ENCODE results near the gene ENOX1. TPM values are rescaled to one million over a fixed set of nuclear protein-coding genes. Genes with fewer than 3 reads are reported as not detected.

The ENOX1 gene
- total RNA-seq, 1 experiment from 2014 or later = 0.95 TPM

GRCh38 chr13:43343645-43344044, 443.1 kb downstream of the ENOX1 start:
- no peak for DNase-seq
- POLR2A ChIA-PET (ENCODE audit: unreplicated experiment) = no interaction called here
- BruUV-seq (replicated peaks) = no TSS peak

GRCh38 chr13:43339805-43340550, 446.8 kb downstream of the ENOX1 start:
- Histone ChIP-seq H3K9me2 (replicated peaks; ENCODE audit: low read length) (no peaks in the 10 kb centered on the region), H3K79me2 (ENCODE audit: low read length) (no peaks in the 10 kb centered on the region), H3K27me3 (ENCODE audit: low read length) (no peaks in the 10 kb centered on the region), H3K4me1 (ENCODE audit: insufficient read depth, low read length) (no peaks in the 10 kb centered on the region), H3F3A (ENCODE audit: low read length, unreplicated experiment) (no peaks in the 10 kb centered on the region), H4K20me1 (ENCODE audit: low read length) (no peaks in the 10 kb centered on the region), H3K4me2 (ENCODE audit: low read length) (no peak overlapping the region), H3K9me3 (ENCODE audit: low read length) (no peaks in the 10 kb centered on the region), H3K27ac (ENCODE audit: low read length) (no peak overlapping the region), H3K36me3 (ENCODE audit: low read depth, low read length) (no peaks in the 10 kb centered on the region), H3K9ac (ENCODE audit: low read length) (no peak overlapping the region), H2AFZ (ENCODE audit: low read length) (no peak overlapping the region), H3K4me3 (ENCODE audit: low read length) (no peak overlapping the region)
- TF ChIP-seq CTCF (conservative IDR thresholded peaks at IDR 0.05; ENCODE audit: low read depth, low read length) = no peak
- no peak for TF ChIP-seq EZH2 (IDR thresholded peaks at IDR 0.05; ENCODE audit: low read length, unreplicated experiment)
- TF ChIP-seq EZH2phosphoT487 (IDR thresholded peaks at IDR 0.05; ENCODE audit: borderline replicate concordance, low read length) = no peak
- ChIA-PET CTCF (no interaction called here), POLR2A (ENCODE audit: unreplicated experiment) (no interaction called here)
- DNase-seq (no peak), ATAC-seq (no peak)
- BruUV-seq (replicated peaks) = no TSS peak
- intact Hi-C loops (cut with micrococcal nuclease) = no loop called here

More at GRCh38 chr13:43343645-43344044, 443.1 kb downstream of the ENOX1 start:
- Histone ChIP-seq H3K36me3 (ENCODE audit: low read depth, low read length) (no peaks in the 10 kb centered on the region), H3F3A (ENCODE audit: low read length, unreplicated experiment) (no peaks in the 10 kb centered on the region), H3K4me2 (ENCODE audit: low read length) (no peak overlapping the region), H3K79me2 (ENCODE audit: low read length) (no peaks in the 10 kb centered on the region), H3K4me3 (ENCODE audit: low read length) (no peak overlapping the region), H4K20me1 (ENCODE audit: low read length) (no peaks in the 10 kb centered on the region), H3K27me3 (ENCODE audit: low read length) (no peaks in the 10 kb centered on the region), H2AFZ (ENCODE audit: low read length) (no peak overlapping the region), H3K9me3 (ENCODE audit: low read length) (no peaks in the 10 kb centered on the region), H3K4me1 (ENCODE audit: insufficient read depth, low read length) (peaks cover 14% of the 10 kb centered on the region), H3K9ac (ENCODE audit: low read length) (no peak overlapping the region), H3K9me2 (replicated peaks; ENCODE audit: low read length) (no peaks in the 10 kb centered on the region), H3K27ac (ENCODE audit: low read length) (no peak overlapping the region)
- intact Hi-C loops (cut with micrococcal nuclease) = no loop called here
- ATAC-seq = no peak
- CTCF ChIA-PET = no interaction called here
- TF ChIP-seq CTCF (conservative IDR thresholded peaks at IDR 0.05; ENCODE audit: low read depth, low read length) (no peak), EZH2 (IDR thresholded peaks at IDR 0.05; ENCODE audit: low read length, unreplicated experiment) (no peak), EZH2phosphoT487 (IDR thresholded peaks at IDR 0.05; ENCODE audit: borderline replicate concordance, low read length) (no peak)

GRCh38 chr13:43339145-43339804, 447.5 kb downstream of the ENOX1 start:
- CTCF ChIA-PET = no interaction called here
- H3K9ac ChIP-seq (ENCODE audit: low read length) = no peak overlapping the region
- H3K4me2 ChIP-seq (ENCODE audit: low read length) = no peak overlapping the region
- H3K36me3 ChIP-seq (ENCODE audit: low read depth, low read length) = no peaks in the 10 kb centered on the region
- H3K9me3 ChIP-seq (ENCODE audit: low read length) = no peaks in the 10 kb centered on the region
- POLR2A ChIA-PET (ENCODE audit: unreplicated experiment) = no interaction called here
- H3K79me2 ChIP-seq (ENCODE audit: low read length) = no peaks in the 10 kb centered on the region
- H4K20me1 ChIP-seq (ENCODE audit: low read length) = no peaks in the 10 kb centered on the region
- BruUV-seq (replicated peaks) = no TSS peak
- ATAC-seq (no peak), DNase-seq (no peak)
- no peaks in the 10 kb centered on the region for H3K4me1 ChIP-seq (ENCODE audit: insufficient read depth, low read length)
- H3K27me3 ChIP-seq (ENCODE audit: low read length) = no peaks in the 10 kb centered on the region
- H3K27ac ChIP-seq (ENCODE audit: low read length) = no peak overlapping the region
- no peak overlapping the region for H3K4me3 ChIP-seq (ENCODE audit: low read length)
- H3F3A ChIP-seq (ENCODE audit: low read length, unreplicated experiment) = no peaks in the 10 kb centered on the region
- no peak overlapping the region for H2AFZ ChIP-seq (ENCODE audit: low read length)
- TF ChIP-seq CTCF (conservative IDR thresholded peaks at IDR 0.05; ENCODE audit: low read depth, low read length) = no peak
- no peak for TF ChIP-seq EZH2phosphoT487 (IDR thresholded peaks at IDR 0.05; ENCODE audit: borderline replicate concordance, low read length)
- TF ChIP-seq EZH2 (IDR thresholded peaks at IDR 0.05; ENCODE audit: low read length, unreplicated experiment) = no peak
- H3K9me2 ChIP-seq (replicated peaks; ENCODE audit: low read length) = no peaks in the 10 kb centered on the region
- intact Hi-C loops (cut with micrococcal nuclease) = no loop called here
